VCaP (cell line): ENCODE results near the gene TUBB2A.

ENCODE experiments used
- H3K27ac ChIP-seq: fragments of 450-650 bp; 2 replicates; pipeline ENCODE4 v1.5.1; 2017
- TF ChIP-seq, protein P1 (sequence below): fragments of 450-650 bp; conservative IDR thresholded peaks from 2 replicates; pipeline ENCODE4 v1.5.1; 2017; ENCODE audit warnings: mild to moderate bottlenecking, moderate library complexity

The TUBB2A gene

DNA sequence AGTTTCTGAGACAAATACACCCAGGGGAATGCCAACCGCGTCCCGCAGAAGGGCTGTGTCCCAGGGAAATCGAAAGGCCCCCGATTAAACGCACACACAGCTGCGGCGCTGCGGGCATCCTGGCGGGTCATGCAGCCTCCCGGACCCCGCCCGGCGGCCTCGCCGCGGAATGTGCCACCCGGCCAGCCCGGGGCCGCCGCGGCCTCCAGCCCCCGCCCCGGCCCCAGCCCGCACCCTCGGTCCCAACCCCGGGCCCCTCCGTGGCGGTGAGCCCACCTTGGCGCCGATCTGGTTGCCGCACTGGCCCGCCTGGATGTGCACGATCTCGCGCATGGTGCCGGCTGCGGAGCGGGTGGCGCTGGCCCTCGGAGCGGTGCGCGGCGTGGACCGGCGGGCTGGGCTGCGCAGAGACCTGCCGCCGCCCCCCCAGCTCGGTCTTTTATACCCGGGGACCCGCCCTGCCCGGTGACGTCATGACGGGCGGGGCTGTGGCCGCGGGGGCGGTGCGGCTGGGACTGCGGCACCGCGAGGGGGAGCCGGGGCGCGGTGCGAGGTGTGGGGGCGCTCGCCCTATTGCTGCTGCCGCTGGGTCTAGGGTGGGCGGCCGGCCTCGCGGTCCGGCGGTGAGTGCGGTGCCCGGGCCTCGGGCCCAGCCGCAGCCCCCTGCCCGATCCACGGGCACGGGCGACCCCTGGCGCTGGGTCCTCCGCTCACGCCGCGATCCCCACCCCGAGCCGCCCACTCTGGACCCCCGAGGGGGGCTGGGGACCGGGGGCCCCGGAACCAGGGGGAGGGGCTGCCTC, at the start of gene TUBB2A:
Gene TUBB2A, minus strand, starts transcription at position 414 of the 803 bp plus-strand sequence. Its CDS starts 81 bp downstream, at position 333.
- peak within 1 kb of the TSS; percentile 65; the same call in 1 of the 2 replicates for H3K27ac ChIP-seq
- TF ChIP-seq, protein P1, sequence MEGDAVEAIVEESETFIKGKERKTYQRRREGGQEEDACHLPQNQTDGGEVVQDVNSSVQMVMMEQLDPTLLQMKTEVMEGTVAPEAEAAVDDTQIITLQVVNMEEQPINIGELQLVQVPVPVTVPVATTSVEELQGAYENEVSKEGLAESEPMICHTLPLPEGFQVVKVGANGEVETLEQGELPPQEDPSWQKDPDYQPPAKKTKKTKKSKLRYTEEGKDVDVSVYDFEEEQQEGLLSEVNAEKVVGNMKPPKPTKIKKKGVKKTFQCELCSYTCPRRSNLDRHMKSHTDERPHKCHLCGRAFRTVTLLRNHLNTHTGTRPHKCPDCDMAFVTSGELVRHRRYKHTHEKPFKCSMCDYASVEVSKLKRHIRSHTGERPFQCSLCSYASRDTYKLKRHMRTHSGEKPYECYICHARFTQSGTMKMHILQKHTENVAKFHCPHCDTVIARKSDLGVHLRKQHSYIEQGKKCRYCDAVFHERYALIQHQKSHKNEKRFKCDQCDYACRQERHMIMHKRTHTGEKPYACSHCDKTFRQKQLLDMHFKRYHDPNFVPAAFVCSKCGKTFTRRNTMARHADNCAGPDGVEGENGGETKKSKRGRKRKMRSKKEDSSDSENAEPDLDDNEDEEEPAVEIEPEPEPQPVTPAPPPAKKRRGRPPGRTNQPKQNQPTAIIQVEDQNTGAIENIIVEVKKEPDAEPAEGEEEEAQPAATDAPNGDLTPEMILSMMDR = peak; percentile 52

DNA sequence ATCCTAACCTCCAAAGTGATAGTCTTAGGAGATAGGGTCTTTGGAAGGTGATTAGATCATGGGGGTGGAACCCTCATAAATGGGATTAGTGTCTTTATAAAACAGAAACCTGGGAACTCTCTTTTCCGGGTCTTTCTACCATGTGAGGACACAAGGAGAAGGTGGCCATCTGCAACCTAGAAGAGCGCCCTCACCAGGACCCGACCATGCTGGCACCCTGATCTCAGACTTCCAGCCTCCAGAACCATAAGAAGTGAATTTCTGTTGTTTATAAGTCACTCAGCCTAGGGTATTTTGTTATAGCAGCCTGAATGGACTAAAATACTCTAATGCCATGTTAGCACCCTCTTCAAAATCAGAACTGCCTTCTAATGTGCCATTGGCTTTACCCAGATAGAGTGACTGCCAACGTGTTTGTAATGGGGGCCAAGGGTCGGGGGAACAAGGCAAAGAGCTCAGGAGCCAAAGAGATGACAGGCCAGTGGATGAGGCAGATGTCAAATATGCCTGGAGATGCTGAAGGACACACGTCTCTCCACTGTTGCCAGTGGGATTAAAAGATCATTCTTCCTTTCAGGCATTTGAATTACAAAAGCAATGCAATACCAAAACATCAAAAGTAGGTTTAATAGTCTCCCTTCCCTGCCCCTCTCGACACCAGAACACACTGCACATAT, 49.1 kb upstream of the TUBB2A start:
- TF ChIP-seq, protein P1 = no peak
- H3K27ac ChIP-seq = no peak overlapping the region

DNA sequence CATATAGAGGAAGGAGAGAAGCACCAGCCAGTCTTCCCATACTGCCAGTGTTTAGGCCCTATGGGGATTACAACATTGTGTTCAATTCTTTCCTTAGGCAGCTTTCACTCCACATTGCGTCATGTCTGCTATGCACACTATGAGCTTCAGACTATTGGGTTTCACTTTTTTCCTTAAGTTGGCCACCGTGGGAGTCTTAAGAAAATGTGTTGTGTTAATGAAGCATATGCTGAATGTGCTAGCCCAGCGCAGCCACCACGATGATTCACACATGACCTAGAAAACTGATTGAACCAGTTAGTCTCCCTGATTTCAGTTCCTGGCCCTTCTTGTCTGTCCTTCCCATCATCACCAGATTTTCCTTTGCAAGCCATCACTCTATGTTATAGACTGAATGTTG, 48.6 kb upstream of the TUBB2A start:
- TF ChIP-seq, protein P1 = no peak

DNA sequence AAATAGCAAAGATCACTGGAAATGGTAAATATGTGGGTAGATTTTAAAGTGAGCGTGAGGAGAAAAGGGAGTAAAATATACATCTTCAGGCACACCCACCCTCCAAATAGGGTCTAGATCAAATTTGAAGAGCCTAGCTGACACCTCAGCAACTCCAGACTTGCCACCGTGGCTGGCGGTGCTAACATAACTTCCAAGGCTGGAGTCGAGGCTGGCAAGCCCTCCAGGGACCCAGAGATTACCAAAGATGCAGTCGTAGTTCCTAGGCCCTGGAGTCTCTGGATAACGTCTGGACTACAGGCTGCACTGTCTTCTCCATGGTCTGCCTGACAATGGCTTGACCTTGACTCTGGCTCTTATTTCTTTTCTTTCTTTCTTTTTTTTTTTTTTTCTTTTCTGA, 47.6 kb upstream of the TUBB2A start:
- TF ChIP-seq, protein P1 = no peak

More for the DNA sequence above, 48.6 kb upstream of the TUBB2A start:
- no peak overlapping the region for H3K27ac ChIP-seq

DNA sequence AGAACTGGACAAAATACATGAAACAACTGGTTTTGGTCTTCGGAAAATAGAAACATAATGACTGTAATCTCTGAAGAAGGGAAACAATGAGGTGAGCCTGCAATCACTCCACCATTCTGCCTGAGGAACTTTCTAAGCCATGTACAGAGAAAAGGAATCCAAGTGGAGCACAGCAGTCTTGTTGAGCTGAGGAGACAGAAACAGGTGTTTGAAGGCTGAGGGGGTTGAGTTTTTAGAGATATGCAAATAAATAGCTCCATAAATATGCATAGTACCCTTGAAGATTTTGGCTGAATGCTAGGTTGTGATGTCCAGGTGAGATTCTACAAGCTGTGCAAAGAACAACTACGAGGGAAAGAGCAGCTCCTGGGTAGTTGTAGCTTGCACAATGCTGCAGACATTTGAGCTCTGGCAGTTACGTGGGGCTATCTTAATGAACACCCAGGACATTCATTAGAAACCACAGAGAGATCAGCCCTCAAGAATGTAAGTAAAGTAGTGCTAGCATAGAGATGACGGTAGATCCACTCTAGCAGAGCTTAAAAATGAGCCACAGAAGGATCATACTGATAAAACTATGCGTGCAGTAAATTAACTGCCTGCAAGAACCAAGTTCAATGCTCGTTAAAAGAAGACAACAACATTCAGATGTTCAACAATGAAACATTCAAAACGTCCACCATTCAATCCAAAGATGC, 45.8 kb upstream of the TUBB2A start:
- H3K27ac ChIP-seq = no peak overlapping the region
- TF ChIP-seq, protein P1 = no peak

More for the DNA sequence above, 47.6 kb upstream of the TUBB2A start:
- H3K27ac ChIP-seq = no peak overlapping the region

DNA sequence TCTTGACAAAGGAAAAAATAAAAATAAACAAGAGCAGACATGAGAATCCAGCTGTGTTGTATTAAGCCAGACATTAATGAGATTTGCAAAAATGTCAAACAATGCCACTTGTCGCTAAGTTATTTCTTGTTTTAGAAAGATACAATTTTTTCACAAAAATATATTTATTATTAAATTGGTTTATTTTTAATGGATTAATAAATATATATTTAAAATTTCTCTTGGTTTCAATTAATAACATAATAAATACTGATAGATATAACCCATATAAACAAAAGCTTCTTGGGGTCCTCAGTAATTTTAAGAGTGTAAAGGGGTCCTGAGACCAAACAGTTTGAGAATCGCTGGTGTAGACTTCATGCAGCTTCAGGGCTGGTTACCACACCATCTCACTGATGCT, 44.0 kb upstream of the TUBB2A start:
- H3K27ac ChIP-seq = no peak overlapping the region
- TF ChIP-seq, protein P1 = no peak

DNA sequence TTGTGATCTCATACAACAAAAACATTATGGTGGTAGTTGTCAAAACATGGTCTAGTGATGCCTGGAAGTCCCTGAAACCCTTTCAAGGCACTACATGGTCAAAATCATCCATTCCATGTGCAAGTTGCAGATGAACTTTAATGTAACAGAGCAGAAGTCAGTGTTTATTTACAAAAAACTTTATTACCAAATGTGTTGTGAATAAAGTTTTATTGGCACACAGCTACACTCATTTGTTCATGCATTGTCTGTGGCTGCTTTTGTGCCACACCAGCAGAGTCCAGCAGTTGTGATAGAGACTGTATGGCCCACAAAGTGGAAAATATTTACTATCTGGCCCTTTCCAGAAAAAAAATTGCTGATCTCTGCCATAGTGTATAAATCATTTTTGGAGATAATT, 43.3 kb upstream of the TUBB2A start:
- no peak overlapping the region for H3K27ac ChIP-seq
- TF ChIP-seq, protein P1 = no peak
